Measurements from ENCODE around the gene ZFYVE21.

Gene ZFYVE21

DNA sequence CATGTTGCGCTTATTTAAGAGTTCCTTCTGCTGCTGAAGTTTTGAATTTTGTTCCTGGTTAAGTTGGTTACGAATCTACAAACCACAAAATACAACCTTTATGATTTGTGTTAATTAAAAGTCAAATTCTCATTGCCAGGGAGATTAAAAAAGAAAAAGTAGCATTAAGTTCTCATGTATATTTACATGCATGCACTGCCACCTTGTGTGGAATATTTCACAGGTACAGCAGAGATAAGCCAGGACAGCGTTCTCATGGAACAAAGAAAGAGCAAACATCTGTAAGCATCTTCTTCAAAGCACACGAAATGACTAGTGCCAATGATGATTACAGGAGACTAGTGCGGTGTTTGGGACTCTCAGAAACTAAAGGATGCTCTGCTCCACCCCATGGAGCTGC is 34.2 kb downstream of the ZFYVE21 start:
- no peak overlapping the region for H3K27ac ChIP-seq
- H3K27me3 ChIP-seq (ENCODE audit: insufficient read depth, low read depth), result no peaks in the 10 kb centered on the region
- no peak overlapping the region for H3K9ac ChIP-seq
- peaks cover 12% of the 10 kb centered on the region for H3K4me1 ChIP-seq (ENCODE audit: low read depth, poor library complexity, severe bottlenecking)
- H3K4me3 ChIP-seq (IDR thresholded peaks at IDR 0.05; ENCODE audit: insufficient read depth, low read depth, low read length), result no peak overlapping the region
- no peaks in the 10 kb centered on the region for H3K79me2 ChIP-seq (ENCODE audit: insufficient read depth, low read depth)
- H3K36me3 ChIP-seq (ENCODE audit: insufficient read depth), result no peaks in the 10 kb centered on the region
- no peak overlapping the region for H3K4me2 ChIP-seq
- TF ChIP-seq, protein P1, sequence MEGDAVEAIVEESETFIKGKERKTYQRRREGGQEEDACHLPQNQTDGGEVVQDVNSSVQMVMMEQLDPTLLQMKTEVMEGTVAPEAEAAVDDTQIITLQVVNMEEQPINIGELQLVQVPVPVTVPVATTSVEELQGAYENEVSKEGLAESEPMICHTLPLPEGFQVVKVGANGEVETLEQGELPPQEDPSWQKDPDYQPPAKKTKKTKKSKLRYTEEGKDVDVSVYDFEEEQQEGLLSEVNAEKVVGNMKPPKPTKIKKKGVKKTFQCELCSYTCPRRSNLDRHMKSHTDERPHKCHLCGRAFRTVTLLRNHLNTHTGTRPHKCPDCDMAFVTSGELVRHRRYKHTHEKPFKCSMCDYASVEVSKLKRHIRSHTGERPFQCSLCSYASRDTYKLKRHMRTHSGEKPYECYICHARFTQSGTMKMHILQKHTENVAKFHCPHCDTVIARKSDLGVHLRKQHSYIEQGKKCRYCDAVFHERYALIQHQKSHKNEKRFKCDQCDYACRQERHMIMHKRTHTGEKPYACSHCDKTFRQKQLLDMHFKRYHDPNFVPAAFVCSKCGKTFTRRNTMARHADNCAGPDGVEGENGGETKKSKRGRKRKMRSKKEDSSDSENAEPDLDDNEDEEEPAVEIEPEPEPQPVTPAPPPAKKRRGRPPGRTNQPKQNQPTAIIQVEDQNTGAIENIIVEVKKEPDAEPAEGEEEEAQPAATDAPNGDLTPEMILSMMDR (conservative IDR thresholded peaks at IDR 0.05; ENCODE audit: low read depth, low read length), result no peak
- H4K20me1 ChIP-seq (ENCODE audit: insufficient read depth), result no peaks in the 10 kb centered on the region
- no peak overlapping the region for H2AFZ ChIP-seq (ENCODE audit: low read depth)

DNA sequence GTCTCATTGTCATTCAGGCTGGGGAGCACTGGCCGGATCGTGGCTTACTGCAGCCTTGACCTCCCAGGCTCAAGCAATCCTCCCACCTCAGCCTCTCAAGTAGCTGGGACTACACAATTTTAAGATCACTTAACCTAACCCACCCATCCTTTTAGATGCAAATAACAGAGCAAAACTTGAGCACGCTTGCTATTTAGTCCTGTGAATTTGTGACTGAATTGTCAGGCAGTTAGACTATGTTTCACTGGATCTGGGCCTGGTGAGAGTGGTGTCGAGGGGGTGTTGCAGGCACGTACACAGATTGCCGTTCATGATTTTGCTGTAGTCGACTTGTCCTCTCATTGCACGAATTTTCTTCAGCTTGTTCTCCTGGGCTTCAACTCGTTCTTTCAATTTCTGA is 38.2 kb downstream of the ZFYVE21 start:
- no peak overlapping the region for H3K27ac ChIP-seq
- no peaks in the 10 kb centered on the region for H3K36me3 ChIP-seq (ENCODE audit: insufficient read depth)
- no peak overlapping the region for H2AFZ ChIP-seq (ENCODE audit: low read depth)
- H3K27me3 ChIP-seq (ENCODE audit: insufficient read depth, low read depth), result no peaks in the 10 kb centered on the region
- H3K9ac ChIP-seq, result no peak overlapping the region
- no peak overlapping the region for H3K4me2 ChIP-seq
- H4K20me1 ChIP-seq (ENCODE audit: insufficient read depth), result no peaks in the 10 kb centered on the region
- no peak overlapping the region for H3K4me3 ChIP-seq (IDR thresholded peaks at IDR 0.05; ENCODE audit: insufficient read depth, low read depth, low read length)
- no peaks in the 10 kb centered on the region for H3K79me2 ChIP-seq (ENCODE audit: insufficient read depth, low read depth)
- H3K4me1 ChIP-seq (ENCODE audit: low read depth, poor library complexity, severe bottlenecking), result peaks cover 4% of the 10 kb centered on the region
- TF ChIP-seq, protein P1 (conservative IDR thresholded peaks at IDR 0.05; ENCODE audit: low read depth, low read length), result no peak

DNA sequence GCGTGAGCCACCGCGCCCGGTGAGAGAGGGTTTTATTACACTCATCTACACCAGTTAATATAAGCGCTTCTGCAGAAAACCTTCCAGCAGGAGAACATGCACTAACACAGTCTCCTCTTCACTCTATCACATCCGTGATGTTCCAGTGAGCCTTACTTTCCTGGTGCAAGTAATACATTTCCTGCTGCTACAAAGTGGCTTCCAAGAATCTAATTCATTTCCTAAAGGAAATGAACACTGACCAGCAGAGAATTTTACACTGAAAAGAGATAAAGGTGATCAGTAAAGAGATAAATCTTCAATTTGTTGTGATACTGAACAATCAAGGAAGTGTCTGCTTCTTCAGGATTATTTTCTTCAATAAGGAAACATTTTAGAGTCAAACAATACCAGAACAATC is 39.5 kb downstream of the ZFYVE21 start:
- H2AFZ ChIP-seq (ENCODE audit: low read depth), result no peak overlapping the region

DNA sequence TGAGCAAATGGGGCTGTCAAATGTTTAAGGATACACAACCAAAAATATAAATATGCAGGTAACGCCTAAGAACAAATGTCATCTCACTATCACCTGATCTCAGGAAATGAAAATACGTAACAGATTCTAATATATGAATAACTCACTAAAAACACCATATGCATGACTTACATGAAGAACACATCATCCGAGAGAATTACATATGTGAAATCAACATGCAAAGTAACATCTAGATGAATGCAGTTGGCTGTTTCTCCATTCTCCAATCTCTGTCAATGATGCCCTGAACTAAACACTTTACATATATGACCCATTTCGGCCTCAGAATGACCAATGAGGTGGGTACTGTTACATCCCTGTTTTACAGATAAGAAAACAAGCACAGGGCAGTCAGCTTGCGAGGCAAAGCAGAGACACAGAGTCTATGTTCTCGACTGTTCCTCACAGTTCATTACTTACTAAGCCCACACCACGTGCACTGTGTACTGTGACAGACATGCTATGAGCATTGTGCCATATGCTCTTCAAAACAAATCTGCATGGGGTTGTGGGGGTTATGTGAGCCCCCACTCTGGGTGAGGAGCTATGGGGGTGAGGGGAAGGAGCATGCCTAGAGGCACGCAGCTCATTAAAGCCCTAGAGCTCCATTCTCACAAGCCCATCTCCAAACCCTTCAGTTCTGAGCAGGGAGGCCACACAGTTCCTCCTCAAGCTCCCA is 42.6 kb downstream of the ZFYVE21 start:
- TF ChIP-seq, protein P1 (conservative IDR thresholded peaks at IDR 0.05; ENCODE audit: low read depth, low read length), result no peak
- H3K4me1 ChIP-seq (ENCODE audit: low read depth, poor library complexity, severe bottlenecking), result no peaks in the 10 kb centered on the region
- H4K20me1 ChIP-seq (ENCODE audit: insufficient read depth), result no peaks in the 10 kb centered on the region
- H3K9ac ChIP-seq, result no peak overlapping the region
- no peak overlapping the region for H3K4me3 ChIP-seq (IDR thresholded peaks at IDR 0.05; ENCODE audit: insufficient read depth, low read depth, low read length)
- H2AFZ ChIP-seq (ENCODE audit: low read depth), result no peak overlapping the region
- H3K27ac ChIP-seq, result no peak overlapping the region
- no peaks in the 10 kb centered on the region for H3K27me3 ChIP-seq (ENCODE audit: insufficient read depth, low read depth)
- H3K36me3 ChIP-seq (ENCODE audit: insufficient read depth), result no peaks in the 10 kb centered on the region
- H3K79me2 ChIP-seq (ENCODE audit: insufficient read depth, low read depth), result no peaks in the 10 kb centered on the region
- no peak overlapping the region for H3K4me2 ChIP-seq

More for the DNA sequence above, 39.5 kb downstream of the ZFYVE21 start:
- Histone ChIP-seq H3K4me3 (IDR thresholded peaks at IDR 0.05; ENCODE audit: insufficient read depth, low read depth, low read length) (no peak overlapping the region), H3K27ac (no peak overlapping the region), H3K27me3 (ENCODE audit: insufficient read depth, low read depth) (no peaks in the 10 kb centered on the region), H3K4me1 (ENCODE audit: low read depth, poor library complexity, severe bottlenecking) (no peaks in the 10 kb centered on the region), H3K9ac (no peak overlapping the region), H3K36me3 (ENCODE audit: insufficient read depth) (no peaks in the 10 kb centered on the region), H3K4me2 (no peak overlapping the region), H3K79me2 (ENCODE audit: insufficient read depth, low read depth) (no peaks in the 10 kb centered on the region), H4K20me1 (ENCODE audit: insufficient read depth) (no peaks in the 10 kb centered on the region)
- TF ChIP-seq, protein P1 (conservative IDR thresholded peaks at IDR 0.05; ENCODE audit: low read depth, low read length), result no peak

Measured in KMS-11 (cell line).